HG03159 (cell line): ENCODE results near the gene ASPSCR1.

Experiments
- ATAC-seq: cut with Tn5 transposase; IDR thresholded peaks from one replicate; pipeline ENCODE4 v1.9.1; 2021; ENCODE audit warnings: mild to moderate bottlenecking, moderate library complexity; ENCODE audit not compliant: unreplicated experiment

The ASPSCR1 gene

DNA sequence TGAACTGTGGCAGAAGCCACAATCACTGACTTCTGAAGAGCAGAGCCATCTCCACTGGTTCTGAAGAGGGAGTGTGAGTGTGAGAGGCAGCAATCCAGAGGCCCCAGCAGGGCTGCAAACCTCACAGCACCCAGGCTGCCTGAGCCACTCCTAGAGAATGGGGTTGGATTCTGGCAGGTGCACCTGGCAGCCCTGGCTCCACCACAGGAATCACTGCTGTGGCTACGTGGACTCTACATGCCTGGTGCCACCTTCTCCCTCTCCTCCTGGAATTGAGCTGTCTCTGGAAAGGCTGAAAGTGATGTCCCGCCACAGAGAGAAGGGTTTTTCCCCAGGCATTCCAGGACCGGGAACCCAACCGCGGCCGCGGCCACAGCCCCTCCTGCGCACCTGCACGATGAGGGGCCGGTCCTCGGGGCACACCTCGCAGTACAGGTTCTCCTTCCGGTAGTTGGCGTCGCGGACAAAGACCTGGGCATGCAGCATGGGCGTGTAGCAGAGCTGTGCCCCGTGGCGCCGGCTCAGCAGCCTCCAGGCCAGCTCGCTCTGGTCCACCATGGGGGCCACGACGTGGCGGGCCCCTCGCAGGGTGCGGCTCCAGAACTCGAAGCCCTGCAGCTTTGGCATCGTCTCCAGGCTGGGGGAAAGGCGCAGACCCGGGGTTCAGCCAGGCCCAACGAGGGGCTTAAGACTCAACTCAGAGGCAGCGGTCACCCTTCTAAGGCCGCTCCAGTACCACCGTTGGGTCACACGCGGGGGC is 87.2 kb downstream of the ASPSCR1 start:
- no peak for ATAC-seq

DNA sequence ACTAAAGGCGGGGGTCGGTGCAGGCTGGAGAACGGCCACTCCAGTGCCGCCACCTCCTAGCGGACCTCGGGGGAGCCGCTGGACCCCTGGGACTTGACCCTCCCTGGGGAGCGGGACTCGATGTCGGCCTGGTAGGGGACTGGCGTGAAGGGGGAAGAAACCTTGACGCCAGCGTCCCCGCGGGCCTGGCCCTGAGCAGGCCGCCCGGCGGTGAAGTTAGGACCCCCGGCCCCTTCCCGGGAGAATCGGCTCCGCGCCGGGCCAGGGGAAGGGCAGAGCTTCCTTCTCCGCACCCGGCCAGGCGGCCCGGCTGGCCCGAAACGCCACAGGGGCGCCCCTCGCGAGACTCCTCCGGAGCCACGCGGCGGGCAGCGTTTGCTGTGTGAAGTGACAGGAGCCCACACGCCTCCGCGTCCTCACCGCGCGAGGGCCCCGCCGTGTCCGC is 87.8 kb downstream of the ASPSCR1 start:
- ATAC-seq = peak; percentile 24

DNA sequence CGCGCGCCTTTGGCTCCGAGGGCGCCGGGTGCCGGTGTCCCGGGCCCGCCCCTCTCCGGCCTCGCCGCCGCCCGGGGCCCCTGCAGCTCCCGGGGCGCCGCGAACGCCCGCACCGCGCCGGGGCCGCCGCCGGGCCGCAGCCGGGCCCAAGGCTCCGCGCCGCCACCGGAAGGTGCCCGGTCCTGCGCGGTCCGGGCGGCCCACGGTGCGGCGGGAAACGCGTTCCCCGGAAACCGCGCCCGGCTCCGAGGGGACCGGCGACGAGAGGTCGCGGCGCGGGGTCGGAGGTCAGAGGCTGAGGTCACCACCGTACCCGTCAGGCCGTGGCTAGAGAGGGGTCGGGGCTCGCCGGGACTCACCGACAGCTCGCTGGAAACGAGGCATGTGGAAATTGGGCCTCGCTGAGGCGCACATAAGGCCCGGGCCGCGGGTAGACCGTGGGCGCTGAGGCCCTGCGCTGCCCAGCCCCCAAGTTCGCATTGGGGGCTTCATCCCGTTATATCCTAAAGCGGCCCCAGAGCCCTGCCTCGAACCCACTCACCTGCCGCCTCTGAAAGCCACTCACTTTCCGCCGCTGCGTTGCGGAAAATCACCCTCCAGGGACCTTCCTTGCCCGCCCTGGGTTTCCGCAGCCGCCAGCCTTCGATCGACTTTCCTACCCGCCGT is 88.3 kb downstream of the ASPSCR1 start, which contains the start of gene DUS1L:
DUS1L (minus strand) TSS at position 167 of the 666 bp plus-strand sequence. CDS start 745 bp downstream, outside the sequence.
- ATAC-seq = peak; percentile 69
